H1 (cell line): ENCODE measurements around the gene PPM1F. TPM values are rescaled to one million over a fixed set of nuclear protein-coding genes. Genes with fewer than 3 reads are reported as not detected.

Experiments used
- CTCF ChIA-PET: fragments of 300-600 bp; sonication (Branson Sonifier 250); formaldehyde crosslinking; loops from one replicate; lab custom pipeline; 2021; ENCODE audit not compliant: partially characterized antibody; lab: Charles Lee
- POLR2A ChIA-PET: fragments of 300-600 bp; sonication (Branson Sonifier 250); formaldehyde crosslinking; loops from one replicate; lab custom pipeline; 2021; ENCODE audit warnings: inconsistent platforms; ENCODE audit not compliant: partially characterized antibody; lab: Charles Lee
- DNase-seq, 2 experiments: peaks; one replicate each; pipeline versions ENCODE4 v3.0.0 to v3.0.0-alpha.2; 2010 to 2022; ENCODE audit warnings: low spot score in 2 of 2, low read depth in 1 of 2, mixed read lengths in 1 of 2
- FAIRE-seq: peaks from 2 replicates; lab custom pipeline; 2011; peaks lifted over from hg19 to GRCh38; lab: Jason Lieb, UNC
- H2AFZ ChIP-seq: 2 replicates; pipeline ENCODE4 v1.8.1; 2012; ENCODE audit warnings: low read length, inconsistent platforms
- H2AK5ac ChIP-seq: 2 replicates; pipeline ENCODE4 v1.6.1; 2013; ENCODE audit warnings: low read depth, low read length
- H2BK120ac ChIP-seq: replicated peaks from 2 replicates; pipeline ENCODE3; 2013; ENCODE audit warnings: low read depth, low read length, inconsistent platforms
- H2BK12ac ChIP-seq: 2 replicates; pipeline ENCODE4 v1.6.1; 2013; ENCODE audit warnings: low read depth, low read length
- H2BK15ac ChIP-seq: 2 replicates; pipeline ENCODE4 v1.6.1; 2013; ENCODE audit warnings: low read length
- H2BK20ac ChIP-seq: 2 replicates; pipeline ENCODE4 v1.6.1; 2013; ENCODE audit warnings: low read length
- H2BK5ac ChIP-seq: 2 replicates; pipeline ENCODE4 v1.6.1; 2013; ENCODE audit warnings: low read depth, low read length
- H3K14ac ChIP-seq: 2 replicates; pipeline ENCODE4 v1.6.1; 2013; ENCODE audit warnings: inconsistent platforms; ENCODE audit not compliant: insufficient read length
- H3K18ac ChIP-seq: 2 replicates; pipeline ENCODE4 v1.6.1; 2013; ENCODE audit warnings: low read length; ENCODE audit errors: extremely low read depth
- H3K23ac ChIP-seq: 2 replicates; pipeline ENCODE4 v1.6.1; 2013; ENCODE audit warnings: inconsistent platforms; ENCODE audit not compliant: insufficient read length
- H3K23me2 ChIP-seq: 2 replicates; pipeline ENCODE4 v1.6.1; 2013; ENCODE audit warnings: low read depth, low read length
- H3K27ac ChIP-seq: 2 replicates; pipeline ENCODE4 v1.6.1; 2011; ENCODE audit warnings: low read depth, low read length, inconsistent platforms
- H3K27me3 ChIP-seq, 4 experiments: replicated peaks in 1 of 4; 1 replicate in 1 of 4; 2 replicates in 3 of 4; pipeline versions ENCODE4 v1.6.1 to v1.8.1; 2011 to 2013; ENCODE audit warnings: low read length in 3 of 4, mild to moderate bottlenecking in 3 of 4, inconsistent platforms in 2 of 4, mixed read lengths in 2 of 4, moderate library complexity in 1 of 4; ENCODE audit not compliant: control insufficient read depth in 3 of 4, insufficient read depth in 3 of 4; ENCODE audit errors: extremely low read depth in 1 of 4
- H3K36me3 ChIP-seq, 4 experiments: 2 replicates each; pipeline versions ENCODE4 v1.6.1 to v1.8.1; 2011 to 2013; ENCODE audit warnings: mild to moderate bottlenecking in 4 of 4, low read length in 3 of 4, moderate library complexity in 2 of 4, control low read depth in 1 of 4, inconsistent platforms in 1 of 4; ENCODE audit not compliant: insufficient read depth in 4 of 4, control insufficient read depth in 2 of 4
- H3K4ac ChIP-seq: replicated peaks from 2 replicates; pipeline ENCODE3; 2013; ENCODE audit warnings: low read length, low read depth, mixed read lengths, inconsistent platforms; ENCODE audit not compliant: insufficient read length
- H3K4me1 ChIP-seq, 4 experiments: replicated peaks in 1 of 4; 1 replicate in 1 of 4; 2 replicates in 3 of 4; pipeline versions ENCODE4 v1.6.1 to v1.8.1; 2011 to 2013; ENCODE audit warnings: low read length in 3 of 4, inconsistent platforms in 2 of 4, mixed read lengths in 1 of 4; ENCODE audit not compliant: insufficient read depth in 4 of 4, control insufficient read depth in 3 of 4
- H3K4me2 ChIP-seq, 2 experiments: 2 replicates each; pipeline versions ENCODE4 v1.6.1 to v1.8.1; 2011 to 2013; ENCODE audit warnings: low read depth in 2 of 2, low read length in 2 of 2, control low read depth in 1 of 2, inconsistent platforms in 1 of 2, mild to moderate bottlenecking in 1 of 2; ENCODE audit not compliant: insufficient read depth in 1 of 2
- H3K4me3 ChIP-seq, 4 experiments: fragments of 200-600, 300-600 bp in 1 of 4; sonication (generic), shearing (Covaris generic), sonication (Bioruptor Twin) in 1 of 4; 2 replicates each; pipeline versions ENCODE4 v1.5.1 to v1.8.1; 2011 to 2016; ENCODE audit warnings: low read length in 4 of 4, low read depth in 3 of 4, control low read depth in 2 of 4, inconsistent platforms in 2 of 4, mild to moderate bottlenecking in 2 of 4, mixed read lengths in 1 of 4, moderate library complexity in 1 of 4; ENCODE audit not compliant: insufficient read depth in 2 of 4; ENCODE audit errors: extremely low read depth in 1 of 4
- H3K56ac ChIP-seq: replicated peaks from 2 replicates; pipeline ENCODE3; 2013; ENCODE audit warnings: low read depth, mild to moderate bottlenecking, mixed read lengths, low read length, inconsistent platforms; ENCODE audit not compliant: insufficient read length
- H3K79me1 ChIP-seq: 2 replicates; pipeline ENCODE4 v1.6.1; 2013; ENCODE audit warnings: low read depth, low read length, control low read depth
- H3K79me2 ChIP-seq, 2 experiments: 2 replicates each; pipeline versions ENCODE4 v1.6.1 to v1.8.1; 2012 to 2013; ENCODE audit warnings: low read length in 2 of 2, mild to moderate bottlenecking in 2 of 2, inconsistent platforms in 1 of 2; ENCODE audit not compliant: insufficient read depth in 2 of 2, control insufficient read depth in 1 of 2
- H3K9ac ChIP-seq, 4 experiments: replicated peaks in 1 of 4; 1 replicate in 1 of 4; 2 replicates in 3 of 4; pipeline versions ENCODE4 v1.6.1 to v1.8.1; 2011 to 2013; ENCODE audit warnings: low read depth in 3 of 4, low read length in 3 of 4, control low read depth in 2 of 4, mild to moderate bottlenecking in 2 of 4, moderate library complexity in 2 of 4, inconsistent platforms in 1 of 4; ENCODE audit errors: extremely low read depth in 1 of 4
- H3K9me3 ChIP-seq, 2 experiments: 2 replicates each; pipeline versions ENCODE4 v1.6.1 to v1.8.1; 2012 to 2013; ENCODE audit warnings: mild to moderate bottlenecking in 2 of 2, moderate library complexity in 2 of 2, control low read depth in 1 of 2, inconsistent platforms in 1 of 2, low read depth in 1 of 2, low read length in 1 of 2, mixed read lengths in 1 of 2; ENCODE audit not compliant: insufficient read depth in 2 of 2
- H4K20me1 ChIP-seq, 2 experiments: replicated peaks in 1 of 2; 2 replicates each; pipeline versions ENCODE3 to v1.8.1; 2011 to 2013; ENCODE audit warnings: inconsistent platforms in 2 of 2, low read length in 2 of 2, mild to moderate bottlenecking in 1 of 2; ENCODE audit not compliant: insufficient read depth in 2 of 2, control insufficient read depth in 1 of 2
- H4K5ac ChIP-seq: 2 replicates; pipeline ENCODE4 v1.6.1; 2013; ENCODE audit warnings: low read length, low read depth, mixed read lengths, inconsistent platforms; ENCODE audit not compliant: insufficient read length
- H4K8ac ChIP-seq: 2 replicates; pipeline ENCODE4 v1.8.0; 2013; ENCODE audit warnings: mild to moderate bottlenecking, moderate library complexity, low read length, inconsistent platforms; ENCODE audit not compliant: insufficient read depth; ENCODE audit errors: extremely low read depth
- H4K91ac ChIP-seq: replicated peaks from 2 replicates; pipeline ENCODE3; 2013; ENCODE audit warnings: low read length, mixed read lengths, inconsistent platforms; ENCODE audit not compliant: insufficient read length
- CEBPB ChIP-seq: IDR thresholded peaks from 2 replicates; pipeline ENCODE4 v1.6.1; 2012; ENCODE audit warnings: low read depth, low read length
- KDM1A ChIP-seq: fragments of 200-600, 300-600 bp; sonication (generic); IDR thresholded peaks from 2 replicates; pipeline ENCODE4 v1.7.1; 2016; ENCODE audit warnings: mild to moderate bottlenecking, low read length, borderline replicate concordance
- TAF1 ChIP-seq: IDR thresholded peaks from 2 replicates; pipeline ENCODE4 v1.6.1; 2011; ENCODE audit warnings: mild to moderate bottlenecking, low read depth, low read length
- WGBS, 2 experiments: shearing (Covaris generic) in 1 of 2; methylation state at CpG; one replicate each; pipeline versions ENCODE4 v1.1.6 to v1.1.7; 2013 to 2015; ENCODE audit warnings: low lambda C conversion rate in 2 of 2, mixed read lengths in 2 of 2, inconsistent platforms in 1 of 2, low coverage in 1 of 2, missing lambda C conversion rate in 1 of 2; ENCODE audit not compliant: insufficient replicate concordance in 2 of 2, insufficient coverage in 1 of 2, insufficient read length in 1 of 2; ENCODE audit errors: extremely low coverage in 1 of 2, missing lambda C conversion rate in 1 of 2; 5-methylcytosine and 5-hydroxymethylcytosine counted together
- polyA plus RNA-seq, 7 experiments: library from polyadenylated mRNA; depleted of rRNA in 3 of 7; stranded (reverse) in 5 of 7; unstranded in 2 of 7; fragments of >200 nt in 5 of 7; fragments of 200-250 nt in 2 of 7; gene quantifications; 1 replicate in 5 of 7; 2 replicates in 1 of 7; 4 replicates in 1 of 7; pipeline versions ENCODE4 v1.2.1 to v1.2.3, GENCODE V29; 2011 to 2013; ENCODE audit warnings: missing spikeins in 2 of 7, mixed read lengths in 2 of 7
- total RNA-seq: library from RNA; stranded (reverse); fragmentation: NEBNext Ultra II Directional; extraction: Animal tissue kit (Norgen Biotek cat#: 25700); gene quantifications from 2 replicates; pipeline ENCODE4 v1.2.1, GENCODE V29; 2021

The PPM1F gene
- total and polyA plus RNA-seq, 2 of the 8 experiments (the other 6 are each of a cell fraction or from before 2014, with no cell fraction given): 12.4 to 22.8 TPM

GRCh38 chr22:21991304-21991596 is 38.6 kb upstream of the PPM1F start:
- H4K8ac ChIP-seq: no peak overlapping the region
- CTCF ChIA-PET: interaction anchor here (1.0 to 7.8 kb wide), 4 partner anchors 8 to 108 kb away, joined by 3 to 36 read pairs (median 3); no protein-coding TSS in a partner anchor
- TF ChIP-seq TAF1 (no peak), CEBPB (no peak), KDM1A (no peak)

More at GRCh38 chr22:21991304-21991596, 38.6 kb upstream of the PPM1F start:
- Histone ChIP-seq H2AFZ (no peak overlapping the region), H3K4ac (no peak overlapping the region), H3K14ac (no peak overlapping the region), H3K18ac (no peak overlapping the region), H2BK120ac (no peak overlapping the region), H3K36me3 (no peaks in the 10 kb centered on the region), H3K56ac (no peak overlapping the region), H3K4me3 (no peak overlapping the region), H4K91ac (peak overlapping the region; percentile 30), H3K27me3 (peaks cover 62 to 97% (median 93%) of the 10 kb centered on the region in 4 experiments), H2BK15ac (no peak overlapping the region), H3K4me2 (no peak overlapping the region), H3K9me3 (no peaks in the 10 kb centered on the region), H4K20me1 (peaks cover 1 to 3% of the 10 kb centered on the region in 2 experiments), H3K27ac (no peak overlapping the region), H3K9ac (no peak overlapping the region), H2BK20ac (no peak overlapping the region), H2AK5ac (no peak overlapping the region), H3K79me1 (no peaks in the 10 kb centered on the region), H3K23me2 (no peaks in the 10 kb centered on the region), H3K4me1 (no peaks in the 10 kb centered on the region), H2BK12ac (no peak overlapping the region), H3K79me2 (no peaks in the 10 kb centered on the region), H2BK5ac (no peak overlapping the region), H3K23ac (no peak overlapping the region), H4K5ac (no peak overlapping the region)
- 90% methylated on average over 6 of the region's 6 CpGs; no CpG with 5 or more reads in 1 of the 2 experiments for WGBS, 2 experiments
- FAIRE-seq (no peak), DNase-seq (no peak)
- POLR2A ChIA-PET: interaction anchor here (1.5 kb wide), 1 partner anchor 9 kb away, joined by 8 read pairs; the partner anchor contains the start of gene TOP3B
